ENCODE measurements around the gene WBP2.

Gene WBP2

GRCh38 chr17:75842411-75842810, 12.7 kb downstream of the WBP2 start:
- H3K4me3 ChIP-seq (ENCODE audit: low read depth, low read length), result no peak overlapping the region
- ChIA-PET CTCF (no interaction called here), POLR2A (interaction anchor here (0.6 kb wide), 1 partner anchor 233 kb away, joined by 3 read pairs; no protein-coding TSS in a partner anchor)
- DNase-seq (ENCODE audit: low read depth, low spot score), result no peak
- no peak for TF ChIP-seq CTCF (IDR thresholded peaks at IDR 0.05; ENCODE audit: insufficient read depth, low read length, missing control alignments)

- CTCF ChIA-PET, result interaction anchor here (1.6 to 2.6 kb wide), 3 partner anchors 9 to 15 kb away, joined by 5 to 9 read pairs (median 6); partner anchors contain the start of gene WBP2
- POLR2A ChIA-PET, result no interaction called here
- no peak for TF ChIP-seq CTCF (IDR thresholded peaks at IDR 0.05; ENCODE audit: insufficient read depth, low read length, missing control alignments)
- DNase-seq (ENCODE audit: low read depth, low spot score), result no peak
- H3K4me3 ChIP-seq (ENCODE audit: low read depth, low read length), result no peak overlapping the region
Measured at GRCh38 chr17:75840799-75841164, 14.4 kb downstream of the WBP2 start.

GRCh38 chr17:75839942-75840798, 15.0 kb downstream of the WBP2 start:
- no peak overlapping the region for H3K4me3 ChIP-seq (ENCODE audit: low read depth, low read length)
- no peak for DNase-seq (ENCODE audit: low read depth, low spot score)
- TF ChIP-seq CTCF (IDR thresholded peaks at IDR 0.05; ENCODE audit: insufficient read depth, low read length, missing control alignments), result no peak
- ChIA-PET CTCF (interaction anchor here (1.1 to 7.5 kb wide), 6 partner anchors 6 to 15 kb away, joined by 3 to 52 read pairs (median 6); partner anchors contain the start of genes UNC13D and WBP2), POLR2A (no interaction called here)

- H3K4me3 ChIP-seq (ENCODE audit: low read depth, low read length), result no peak overlapping the region
- ChIA-PET POLR2A (interaction anchor here (0.6 kb wide), 1 partner anchor 51 kb away, joined by 4 read pairs; no protein-coding TSS in a partner anchor), CTCF (interaction anchor here (5.2 to 7.5 kb wide), 2 partner anchors 8 to 12 kb away, joined by 22 to 52 read pairs; partner anchors contain the start of gene UNC13D)
- TF ChIP-seq CTCF (IDR thresholded peaks at IDR 0.05; ENCODE audit: insufficient read depth, low read length, missing control alignments), result no peak
- DNase-seq (ENCODE audit: low read depth, low spot score), result no peak
Measured at GRCh38 chr17:75838410-75838809, 16.7 kb downstream of the WBP2 start.

- no peak for DNase-seq (ENCODE audit: low read depth, low spot score)
Measured at GRCh38 chr17:75837899-75838298, 17.2 kb downstream of the WBP2 start.

More at GRCh38 chr17:75837899-75838298, 17.2 kb downstream of the WBP2 start:
- POLR2A ChIA-PET, result interaction anchor here (0.6 kb wide), 1 partner anchor 50 kb away, joined by 4 read pairs; no protein-coding TSS in a partner anchor
- CTCF ChIA-PET, result interaction anchor here (5.2 to 7.5 kb wide), 2 partner anchors 9 to 11 kb away, joined by 22 to 52 read pairs; partner anchors contain the start of gene UNC13D
- no peak overlapping the region for H3K4me3 ChIP-seq (ENCODE audit: low read depth, low read length)
- no peak for TF ChIP-seq CTCF (IDR thresholded peaks at IDR 0.05; ENCODE audit: insufficient read depth, low read length, missing control alignments)

All from AG04449 (cell line).